IPS-18a (cell line): ENCODE measurements around the gene GLO1.

ENCODE experiments used
- H3K27ac ChIP-seq: one replicate; pipeline ENCODE4 v1.5.1; 2013; ENCODE audit warnings: low read length
- H3K27me3 ChIP-seq: one replicate; pipeline ENCODE4 v1.6.1; 2013; ENCODE audit warnings: mild to moderate bottlenecking, low read length; ENCODE audit not compliant: control insufficient read depth, insufficient read depth
- H3K36me3 ChIP-seq: one replicate; pipeline ENCODE4 v1.6.1; 2013; ENCODE audit warnings: low read depth, low read length; ENCODE audit not compliant: control insufficient read depth
- H3K4me1 ChIP-seq: one replicate; pipeline ENCODE4 v1.6.1; 2013; ENCODE audit warnings: low read depth, low read length; ENCODE audit not compliant: control insufficient read depth
- H3K4me3 ChIP-seq: one replicate; pipeline ENCODE4 v1.5.1; 2013; ENCODE audit warnings: low read length
- H3K9ac ChIP-seq: one replicate; pipeline ENCODE4 v1.6.1; 2013; ENCODE audit warnings: mild to moderate bottlenecking, low read length, moderate library complexity
- H3K9me3 ChIP-seq: one replicate; pipeline ENCODE4 v1.6.1; 2013; ENCODE audit warnings: low read depth, low read length; ENCODE audit not compliant: control insufficient read depth

The GLO1 gene

DNA sequence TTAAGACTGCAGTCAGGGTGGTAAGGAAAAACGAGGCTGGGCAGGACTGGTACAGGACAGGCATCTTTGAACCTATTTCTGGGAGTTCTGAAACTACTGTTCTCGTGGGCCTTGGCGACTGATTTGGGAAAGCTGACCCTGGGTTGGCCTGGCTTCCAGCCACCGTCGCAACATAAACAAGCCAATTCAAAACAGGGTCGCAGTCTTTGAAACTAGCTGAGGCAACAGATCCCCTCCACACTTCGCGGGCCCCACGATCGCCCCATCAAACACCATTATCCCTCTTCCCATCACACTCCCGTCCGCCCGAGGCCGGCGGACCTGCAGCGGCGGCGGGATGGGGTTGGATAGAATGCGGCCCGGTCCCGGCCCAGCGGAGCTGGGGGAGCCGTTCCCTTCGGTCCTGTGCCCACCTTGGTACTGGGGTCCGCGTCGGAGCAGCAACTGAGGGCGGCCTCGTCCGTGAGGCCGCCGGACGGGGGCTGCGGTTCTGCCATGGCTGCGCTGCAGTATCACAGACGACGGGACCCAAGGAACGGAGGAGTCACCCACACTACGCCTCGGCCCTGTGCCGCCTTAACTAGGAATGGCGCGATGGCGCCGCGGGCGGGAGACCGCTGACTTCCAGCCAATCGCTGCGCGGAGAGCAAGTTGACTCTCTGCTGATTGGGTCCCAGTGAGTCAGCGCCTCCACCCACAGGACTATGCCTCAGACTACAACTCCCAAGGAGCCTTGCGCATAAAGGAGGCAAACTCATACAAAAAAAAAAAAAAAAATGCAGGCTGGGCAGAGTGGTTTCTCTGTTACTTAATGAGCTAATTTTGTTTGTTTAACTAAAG lies at the start of gene GLO1:
Gene GLO1, minus strand, starts transcription at position 588 of the 840 bp plus-strand sequence. Its CDS starts 91 bp downstream, at position 497.
- H3K36me3 ChIP-seq, result no peaks in the 10 kb centered on the region

DNA sequence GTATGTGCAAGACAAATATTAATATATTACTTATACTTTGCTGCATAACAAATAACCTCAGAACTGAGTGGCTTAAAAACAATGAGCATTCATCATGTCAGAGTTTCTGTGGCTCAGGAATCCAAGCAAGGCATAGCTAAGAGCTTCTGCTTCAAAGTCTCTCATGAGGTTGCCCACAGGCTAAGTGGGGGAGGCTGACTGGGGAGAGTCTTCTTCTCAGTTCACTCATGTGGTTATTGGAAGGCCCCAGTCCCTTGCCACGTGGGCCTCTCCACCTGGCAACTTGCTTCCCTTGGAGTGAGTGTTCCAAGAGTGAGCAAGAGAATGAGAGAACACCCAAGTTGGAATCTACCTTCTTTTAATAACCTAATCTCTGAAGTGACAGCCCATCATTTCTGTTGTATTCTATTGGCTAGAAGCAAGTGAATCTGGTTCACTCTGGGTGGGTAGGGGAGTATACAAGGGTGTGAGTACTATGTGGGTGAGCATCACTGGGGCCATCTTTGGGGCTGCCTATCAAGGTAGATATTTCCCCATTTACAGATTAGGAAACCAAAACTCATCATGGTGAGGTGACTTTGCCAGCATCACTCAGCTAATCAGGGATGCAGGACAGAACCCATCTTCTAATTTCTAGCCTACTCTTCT lies 48.1 kb upstream of the GLO1 start:
- Histone ChIP-seq H3K4me3 (no peak overlapping the region), H3K27ac (no peak overlapping the region), H3K36me3 (no peaks in the 10 kb centered on the region), H3K27me3 (no peaks in the 10 kb centered on the region), H3K9me3 (no peaks in the 10 kb centered on the region), H3K9ac (no peak overlapping the region), H3K4me1 (no peaks in the 10 kb centered on the region)

More for the DNA sequence above, at the start of gene GLO1:
- H3K27ac ChIP-seq, result peak within 1 kb of the TSS; percentile 67
- peak within 1 kb of the TSS; percentile 88 for H3K4me3 ChIP-seq
- H3K27me3 ChIP-seq, result no peaks in the 10 kb centered on the region
- no peaks in the 10 kb centered on the region for H3K9me3 ChIP-seq
- no peaks in the 10 kb centered on the region for H3K4me1 ChIP-seq
- H3K9ac ChIP-seq, result peak within 1 kb of the TSS; percentile 88

DNA sequence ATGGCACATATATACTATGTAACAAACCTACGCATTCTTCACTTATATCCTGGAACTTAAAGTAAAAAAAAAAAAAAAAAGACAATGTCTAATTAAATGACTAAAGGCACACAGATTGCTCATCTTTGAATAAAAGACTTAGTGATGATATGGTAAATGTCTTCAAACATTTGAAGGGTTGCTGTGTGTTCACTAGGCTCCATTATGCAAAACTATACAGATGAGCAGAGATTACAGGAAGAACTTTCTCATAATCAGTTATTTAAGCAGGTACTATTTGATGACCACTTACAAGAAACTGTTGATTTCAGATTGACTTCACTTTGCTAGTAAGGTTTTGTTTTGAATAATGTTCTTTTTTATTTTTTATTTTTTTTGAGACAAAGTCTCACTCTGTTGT lies 46.5 kb upstream of the GLO1 start:
- Histone ChIP-seq H3K36me3 (no peaks in the 10 kb centered on the region), H3K9me3 (no peaks in the 10 kb centered on the region), H3K9ac (no peak overlapping the region), H3K4me1 (no peaks in the 10 kb centered on the region), H3K27ac (no peak overlapping the region), H3K4me3 (no peak overlapping the region), H3K27me3 (no peaks in the 10 kb centered on the region)

DNA sequence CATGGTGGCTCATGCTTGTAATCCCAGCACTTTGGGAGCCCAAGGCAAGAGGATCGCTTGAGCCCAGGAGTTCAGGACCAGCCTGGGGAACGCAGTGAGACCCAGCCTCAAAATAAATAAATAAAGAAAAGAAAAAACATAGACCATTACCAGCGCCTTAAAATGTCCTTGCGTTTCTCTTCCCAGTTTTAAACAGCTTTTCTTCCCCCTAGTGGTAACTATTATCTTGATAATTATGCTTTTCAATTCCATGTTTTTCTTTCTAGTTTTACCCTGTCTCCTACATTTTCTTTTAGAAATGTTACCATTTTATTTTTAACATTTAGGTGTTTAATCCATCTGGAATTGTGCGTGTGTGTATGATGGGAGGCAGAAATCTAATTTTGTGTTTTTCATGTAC lies 36.6 kb upstream of the GLO1 start:
- Histone ChIP-seq H3K4me1 (no peaks in the 10 kb centered on the region), H3K27ac (no peak overlapping the region), H3K9ac (no peak overlapping the region), H3K9me3 (no peaks in the 10 kb centered on the region), H3K4me3 (no peak overlapping the region), H3K36me3 (no peaks in the 10 kb centered on the region), H3K27me3 (no peaks in the 10 kb centered on the region)

DNA sequence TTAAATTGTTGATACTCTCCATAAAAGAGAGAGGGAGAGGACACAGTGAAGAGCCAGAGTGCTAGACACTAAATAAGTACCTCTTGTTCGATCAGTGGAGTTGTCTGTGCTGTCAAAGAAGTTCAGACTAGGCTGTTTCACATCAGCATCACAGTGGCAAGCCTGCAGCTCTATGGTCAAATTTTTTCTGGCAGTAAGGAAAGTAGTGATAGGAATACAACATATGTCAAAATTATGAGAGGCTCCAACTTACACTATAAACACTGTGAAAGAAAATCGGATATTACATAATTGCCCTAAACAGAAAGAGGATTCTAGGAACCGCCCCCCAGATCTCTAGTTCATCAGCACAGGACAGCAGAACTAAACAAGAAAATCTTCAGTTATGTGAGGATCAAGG lies 35.3 kb upstream of the GLO1 start:
- Histone ChIP-seq H3K4me3 (no peak overlapping the region), H3K27ac (no peak overlapping the region), H3K36me3 (no peaks in the 10 kb centered on the region), H3K9ac (no peak overlapping the region), H3K4me1 (no peaks in the 10 kb centered on the region), H3K9me3 (no peaks in the 10 kb centered on the region), H3K27me3 (no peaks in the 10 kb centered on the region)

DNA sequence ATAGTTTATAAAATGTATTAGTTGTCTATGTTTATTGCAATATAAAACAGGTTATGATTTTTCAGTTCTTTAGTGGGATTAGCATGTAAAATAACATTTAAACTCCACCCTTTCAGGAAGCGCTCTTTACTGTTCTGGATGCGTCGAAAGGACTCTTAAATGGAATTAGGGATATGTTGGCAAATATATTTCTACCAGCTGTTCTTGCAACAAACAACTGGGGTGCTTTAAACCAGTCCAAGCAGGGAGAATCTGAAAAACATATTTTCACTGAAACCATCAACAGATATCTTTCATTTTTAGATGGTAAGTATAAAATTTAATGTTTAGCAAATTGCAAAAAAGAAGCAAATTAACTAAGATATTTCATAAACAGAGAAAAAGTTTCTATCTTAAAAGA lies 34.0 kb upstream of the GLO1 start:
- H3K9me3 ChIP-seq, result no peaks in the 10 kb centered on the region
- H3K27me3 ChIP-seq, result no peaks in the 10 kb centered on the region
- no peaks in the 10 kb centered on the region for H3K36me3 ChIP-seq
- no peaks in the 10 kb centered on the region for H3K4me1 ChIP-seq
- H3K4me3 ChIP-seq, result no peak overlapping the region
- no peak overlapping the region for H3K9ac ChIP-seq
- H3K27ac ChIP-seq, result no peak overlapping the region

DNA sequence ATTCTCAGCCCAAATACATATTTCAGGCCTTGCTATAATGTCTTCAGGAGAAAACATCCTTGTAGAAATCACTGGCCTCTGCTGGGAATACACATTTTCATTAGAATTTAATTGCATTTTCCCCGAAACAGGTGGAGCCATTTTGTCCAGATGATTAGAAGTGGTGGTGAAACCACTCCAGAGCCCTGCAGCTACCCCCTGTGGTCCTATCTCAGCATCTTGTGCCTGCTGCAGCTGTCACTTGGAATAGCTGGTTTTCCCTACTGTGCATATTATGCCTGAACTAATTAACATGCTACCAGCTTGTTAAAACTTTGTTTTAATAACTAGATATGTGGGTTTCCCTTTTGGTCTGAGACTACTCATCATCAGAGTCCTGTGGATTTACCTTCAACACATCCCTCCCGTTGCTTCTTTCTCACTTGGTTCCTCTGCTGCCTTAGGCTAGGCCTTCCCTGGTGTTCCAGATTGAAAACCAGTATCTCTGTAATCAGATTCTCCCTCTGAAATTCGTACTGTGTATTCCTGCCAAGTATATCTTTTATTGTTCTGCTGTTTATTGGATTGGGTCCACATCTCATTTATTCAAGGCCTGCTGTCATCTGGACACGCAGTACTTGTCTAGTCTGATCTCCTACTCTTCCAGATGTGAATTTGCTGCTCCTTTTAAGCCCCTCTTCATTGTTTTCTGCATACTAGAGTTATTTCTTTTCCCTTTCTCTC lies 27.4 kb upstream of the GLO1 start:
- Histone ChIP-seq H3K9ac (no peak overlapping the region), H3K4me3 (no peak overlapping the region), H3K9me3 (no peaks in the 10 kb centered on the region), H3K4me1 (no peaks in the 10 kb centered on the region), H3K27ac (no peak overlapping the region), H3K27me3 (no peaks in the 10 kb centered on the region), H3K36me3 (no peaks in the 10 kb centered on the region)

DNA sequence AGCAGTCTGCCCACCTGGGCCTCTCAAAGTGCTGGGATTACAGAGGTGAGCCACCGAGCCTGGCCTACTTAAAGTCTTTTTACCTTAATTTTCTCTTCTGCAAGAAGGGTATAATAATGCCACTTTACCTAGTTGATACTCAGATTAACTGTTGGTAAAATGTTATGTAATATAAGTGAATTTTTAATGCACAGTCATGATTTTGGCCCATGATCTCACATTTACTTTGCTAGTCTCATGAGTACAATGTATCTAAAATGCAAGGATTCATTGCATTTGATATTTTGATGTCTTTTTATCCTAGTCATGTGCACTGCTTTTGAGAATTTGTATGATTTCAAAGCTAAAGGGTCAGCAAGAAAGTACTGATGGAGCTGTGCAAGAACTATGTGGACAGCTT lies 25.3 kb upstream of the GLO1 start:
- no peaks in the 10 kb centered on the region for H3K27me3 ChIP-seq
- H3K36me3 ChIP-seq, result no peaks in the 10 kb centered on the region
- no peak overlapping the region for H3K27ac ChIP-seq
- no peaks in the 10 kb centered on the region for H3K9me3 ChIP-seq
- H3K4me1 ChIP-seq, result no peaks in the 10 kb centered on the region
- H3K4me3 ChIP-seq, result no peak overlapping the region
- H3K9ac ChIP-seq, result no peak overlapping the region

DNA sequence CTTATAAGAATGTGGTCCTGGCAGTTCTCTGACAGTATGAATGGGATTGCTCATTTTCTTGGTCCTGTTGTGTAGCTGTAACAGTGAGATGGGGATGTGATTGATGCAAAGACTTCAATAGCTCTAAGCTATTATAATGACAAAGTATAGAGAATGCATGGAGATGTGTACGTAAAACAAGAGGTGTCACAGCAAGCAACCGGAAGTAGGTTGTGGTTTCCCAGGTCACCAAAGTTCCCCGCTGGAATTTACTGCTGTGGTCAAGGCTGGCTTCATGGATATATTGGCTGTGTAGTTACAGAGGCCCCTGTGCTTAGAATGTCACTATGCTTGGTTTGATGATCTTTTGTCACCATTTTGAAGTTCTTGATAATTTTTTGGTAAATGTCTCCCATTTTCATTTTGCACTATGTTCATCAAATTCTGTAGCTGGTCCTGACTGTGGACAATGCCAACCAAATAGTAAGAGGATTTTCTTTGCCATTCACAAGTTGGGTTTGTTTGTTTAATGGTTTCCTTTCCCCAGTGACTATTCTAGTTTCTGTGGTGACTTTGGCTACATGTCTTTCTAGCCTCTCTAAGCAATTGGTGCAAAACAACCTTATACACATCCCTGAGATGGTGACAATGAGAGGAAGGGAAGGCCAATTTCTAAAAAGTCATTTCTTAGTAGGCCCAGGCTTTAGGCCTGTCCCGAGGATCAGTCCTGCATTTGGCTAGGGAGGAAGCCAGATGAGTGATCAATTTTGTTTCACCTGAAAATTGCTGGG lies 22.7 kb upstream of the GLO1 start:
- Histone ChIP-seq H3K4me1 (no peaks in the 10 kb centered on the region), H3K4me3 (no peak overlapping the region), H3K36me3 (no peaks in the 10 kb centered on the region), H3K9me3 (no peaks in the 10 kb centered on the region), H3K9ac (no peak overlapping the region), H3K27ac (no peak overlapping the region), H3K27me3 (no peaks in the 10 kb centered on the region)

DNA sequence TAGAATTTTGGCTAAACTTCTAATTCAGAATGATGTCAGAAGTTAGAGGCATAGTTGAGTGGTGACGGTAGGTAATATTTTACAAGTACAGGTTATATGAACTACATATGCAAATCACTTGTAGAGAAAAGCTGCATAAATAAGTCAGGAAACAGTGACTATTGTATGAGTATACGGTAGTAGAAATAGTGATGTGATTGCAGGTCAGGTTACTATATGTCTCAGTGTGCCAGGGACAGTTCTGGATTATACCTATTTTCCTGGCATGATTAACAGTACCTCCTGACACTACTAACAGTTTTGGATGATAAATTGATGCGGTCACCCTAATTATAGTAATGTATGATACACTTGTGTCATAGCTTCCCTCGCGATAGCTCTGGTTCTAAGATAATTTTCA lies 21.4 kb upstream of the GLO1 start:
- H3K4me3 ChIP-seq, result no peak overlapping the region
- H3K9ac ChIP-seq, result no peak overlapping the region
- H3K9me3 ChIP-seq, result no peaks in the 10 kb centered on the region
- no peaks in the 10 kb centered on the region for H3K27me3 ChIP-seq
- no peak overlapping the region for H3K27ac ChIP-seq
- no peaks in the 10 kb centered on the region for H3K4me1 ChIP-seq
- H3K36me3 ChIP-seq, result no peaks in the 10 kb centered on the region

DNA sequence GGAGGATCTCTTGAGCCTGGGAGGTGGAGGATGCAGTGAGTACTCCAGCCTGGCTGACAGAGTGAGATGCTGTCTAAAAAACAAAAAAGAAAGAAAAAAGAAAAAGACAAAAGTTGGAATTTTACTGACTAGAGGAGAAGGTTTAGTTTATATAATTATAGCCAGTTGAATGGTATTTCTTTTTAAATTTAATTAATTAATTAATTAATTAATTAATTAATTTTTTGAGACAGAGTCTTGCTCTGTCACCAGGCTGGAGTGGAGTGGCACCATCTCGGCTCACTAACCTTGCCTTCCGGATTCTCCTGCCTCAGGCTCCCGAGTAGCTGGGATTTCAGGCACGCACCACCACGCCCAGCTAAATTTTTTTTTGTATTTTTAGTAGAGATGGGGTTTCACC lies 20.8 kb upstream of the GLO1 start:
- H3K9ac ChIP-seq, result no peak overlapping the region
- H3K27me3 ChIP-seq, result no peaks in the 10 kb centered on the region
- no peaks in the 10 kb centered on the region for H3K9me3 ChIP-seq
- no peaks in the 10 kb centered on the region for H3K4me1 ChIP-seq
- no peak overlapping the region for H3K27ac ChIP-seq
- H3K4me3 ChIP-seq, result no peak overlapping the region
- H3K36me3 ChIP-seq, result no peaks in the 10 kb centered on the region
